K562 (cell line): Measurements from ENCODE around the gene ZNF514. TPM values are rescaled to one million over a fixed set of nuclear protein-coding genes. Genes with fewer than 3 reads are reported as not detected.

Experiments
- CAMTA2 ChIP-seq: fragments of 250-450 bp; sonication (Bioruptor Pico); conservative IDR thresholded peaks from 2 replicates; pipeline ENCODE4 v1.5.1; 2022
- CBX3 ChIP-seq, 2 experiments: IDR thresholded peaks; 1 replicate in 1 of 2; 2 replicates in 1 of 2; pipeline ENCODE4 v1.6.1; 2012; ENCODE audit warnings: inconsistent platforms in 2 of 2, low read length in 2 of 2, borderline replicate concordance in 1 of 2, control low read depth in 1 of 2
- DACH1 ChIP-seq: fragments of 450-650 bp; IDR thresholded peaks from 2 replicates; pipeline ENCODE4 v1.6.1; 2018; ENCODE audit not compliant: partially characterized antibody
- E2F6 ChIP-seq, 2 experiments: IDR thresholded peaks; 2 replicates each; pipeline ENCODE4 v1.6.1; 2011; ENCODE audit warnings: borderline replicate concordance in 1 of 2, control low read depth in 1 of 2, low read depth in 1 of 2, low read length in 1 of 2, mild to moderate bottlenecking in 1 of 2, mixed read lengths in 1 of 2, moderate library complexity in 1 of 2; ENCODE audit not compliant: insufficient read depth in 1 of 2, insufficient read length in 1 of 2, poor library complexity in 1 of 2, severe bottlenecking in 1 of 2; ENCODE audit errors: extremely low read depth in 1 of 2
- ETV1 ChIP-seq: fragments of 450-650 bp; conservative IDR thresholded peaks from 2 replicates; pipeline ENCODE4 v1.6.1; 2016; ENCODE audit warnings: missing genetic modification characterization, control low read depth, low read depth, missing compliant biosample characterization
- FOXA3 ChIP-seq, 2 experiments: fragments of 450-650 bp in 1 of 2; sonication (generic) in 1 of 2; formaldehyde crosslinking; IDR thresholded peaks in 1 of 2; conservative IDR thresholded peaks in 1 of 2; 2 replicates each; pipeline versions ENCODE4 v1.4.0 to v1.8.0; 2020 to 2022; ENCODE audit warnings: mild to moderate bottlenecking in 2 of 2, missing genetic modification reagents in 1 of 2
- HEY1 ChIP-seq: fragments of 250-450 bp; sonication (Bioruptor Pico); IDR thresholded peaks from 2 replicates; pipeline ENCODE4 v1.5.0; 2020; ENCODE audit warnings: mild to moderate bottlenecking, moderate library complexity, borderline replicate concordance
- HLTF ChIP-seq: fragments of 450-650 bp; IDR thresholded peaks from 2 replicates; pipeline ENCODE4 v1.6.1; 2016
- KDM5B ChIP-seq: fragments of 200-600 bp; sonication (generic); IDR thresholded peaks from 2 replicates; pipeline ENCODE4 v1.6.1; 2012; ENCODE audit warnings: low read depth, mild to moderate bottlenecking, moderate library complexity, low read length, control low read depth, inconsistent platforms; ENCODE audit not compliant: insufficient replicate concordance
- MNT ChIP-seq, 2 experiments: fragments of 450-650 bp; conservative IDR thresholded peaks; 2 replicates each; pipeline ENCODE4 v1.6.1; 2017; ENCODE audit warnings: mild to moderate bottlenecking in 2 of 2, moderate library complexity in 2 of 2
- POLR2A ChIP-seq: fragments of 450-650 bp; conservative IDR thresholded peaks from 2 replicates; pipeline ENCODE4 v1.6.1; 2016
- POLR2G ChIP-seq: fragments of 200-400 bp; formaldehyde crosslinking; IDR thresholded peaks from 2 replicates; pipeline ENCODE4 v1.6.1; 2017; ENCODE audit warnings: low read depth, mild to moderate bottlenecking, antibody characterized with exemption, low read length, moderate library complexity
- PTBP1 ChIP-seq: fragments of 200-400 bp; formaldehyde crosslinking; IDR thresholded peaks from 2 replicates; pipeline ENCODE4 v1.6.1; 2017; ENCODE audit warnings: low read depth, low read length
- SP1 ChIP-seq: sonication (generic); formaldehyde crosslinking; IDR thresholded peaks from 2 replicates; pipeline ENCODE4 v1.8.1; 2022; ENCODE audit warnings: mild to moderate bottlenecking, missing genetic modification reagents
- TFE3 ChIP-seq: fragments of 450-650 bp; formaldehyde crosslinking; IDR thresholded peaks from 2 replicates; pipeline ENCODE4 v1.4.0; 2020; ENCODE audit warnings: mild to moderate bottlenecking, mixed read lengths
- VEZF1 ChIP-seq: fragments of 200-800 bp; sonication (Bioruptor generic); IDR thresholded peaks from 2 replicates; pipeline ENCODE4 v1.6.1; 2017; ENCODE audit warnings: missing genetic modification characterization, missing compliant biosample characterization
- XRCC5 ChIP-seq: fragments of 200-400 bp; formaldehyde crosslinking; IDR thresholded peaks from 2 replicates; pipeline ENCODE4 v1.6.1; 2017; ENCODE audit warnings: low read depth, mild to moderate bottlenecking, low read length
- ZNF280A ChIP-seq: fragments of 450-650 bp; IDR thresholded peaks from 2 replicates; pipeline ENCODE4 v1.6.1; 2018; ENCODE audit warnings: mild to moderate bottlenecking, low read depth; ENCODE audit not compliant: partially characterized antibody
- ZNF41 ChIP-seq: fragments of 250-450 bp; sonication (Bioruptor Pico); conservative IDR thresholded peaks from 2 replicates; pipeline ENCODE4 v1.4.0; 2020; ENCODE audit warnings: mild to moderate bottlenecking
- polyA plus RNA-seq, 8 experiments: library from polyadenylated mRNA; depleted of rRNA in 4 of 8; stranded (reverse) in 5 of 8; unstranded in 3 of 8; fragments of >200 nt; fragmentation: Nextera tagmentation in 2 of 8; fragmentation: Illumina TruSeq in 1 of 8; extraction: Ambion mirVana in 2 of 8; extraction: Trizol in 1 of 8; gene quantifications; 2 replicates each; pipeline versions ENCODE4 v1.2.1 to v1.2.3, GENCODE V29; 2011 to 2014; ENCODE audit warnings: inconsistent platforms in 1 of 8, missing spikeins in 1 of 8
- total RNA-seq, 7 experiments: library from RNA; depleted of rRNA in 6 of 7; stranded (reverse); fragments of >200 nt in 6 of 7; fragmentation: Illumina TruSeq in 2 of 7; extraction: Trizol in 2 of 7; gene quantifications; 2 replicates each; pipeline versions ENCODE4 v1.2.1 to v1.2.3, GENCODE V29; 2011 to 2021; ENCODE audit warnings: low replicate concordance in 1 of 7

Gene ZNF514
- total and polyA plus RNA-seq, 9 of the 15 experiments (the other 6 are each of a cell fraction or from before 2014, with no cell fraction given), result 7.5 to 17.7 (median 11.4) TPM

GRCh38 chr2:95121407-95122196 is 38.0 kb downstream of the ZNF514 start, which contains the start of gene MRPS5 (continued):
- TF ChIP-seq DACH1 (peak; percentile 90), HLTF (peak; percentile 13; the same call in 1 of the 2 replicates), MNT (conservative IDR thresholded peaks at IDR 0.05) (peak; percentile 35 to 79; a peak in 3 of 4 replicates), E2F6 (IDR thresholded peaks at IDR 0.05; ENCODE audit: borderline replicate concordance in 1 of 2, extremely low read depth in 1 of 2, insufficient read depth in 1 of 2, insufficient read length in 1 of 2, low read depth in 1 of 2, low read length in 1 of 2, poor library complexity in 1 of 2, severe bottlenecking in 1 of 2) (peak in 1 of 2 experiments; percentile 46), FOXA3 (CRISPR knock-in tag; conservative IDR thresholded peaks at IDR 0.05 in 1 of 2, IDR thresholded peaks at IDR 0.05 in 1 of 2) (no peak), KDM5B (peak; percentile 83), SP1 (CRISPR knock-in tag) (peak; percentile 76), ZNF41 (CRISPR knock-in tag) (no peak), POLR2A (peak; percentile 85), VEZF1 (CRISPR knock-in tag) (peak; percentile 59), XRCC5 (peak; percentile 74; the same call in 1 of the 2 replicates), TFE3 (CRISPR knock-in tag) (no peak), ZNF280A (no peak), PTBP1 (peak; percentile 93), ETV1 (tag) (no peak), CAMTA2 (CRISPR knock-in tag) (peak; percentile 24; the same call in 1 of the 2 replicates), POLR2G (peak; percentile 95), HEY1 (CRISPR knock-in tag) (no peak), CBX3 (IDR thresholded peaks at IDR 0.05; ENCODE audit: borderline replicate concordance in 1 of 2, low read length in 2 of 2) (peak in 1 of 2 experiments; percentile 52; a peak in 1 of 3 replicates)
